LNCaP clone FGC (cell line): Measurements from ENCODE around the gene CD300LF.

ENCODE experiments used
- DNase-seq: peaks from one replicate; pipeline ENCODE4 v3.0.0-alpha.2; 2011; ENCODE audit warnings: low read depth
- H3K4me3 ChIP-seq: 2 replicates; pipeline ENCODE4 v1.5.1; 2011; ENCODE audit warnings: mild to moderate bottlenecking, low read depth, low read length, control low read depth
- TF ChIP-seq, protein P1 (sequence below): IDR thresholded peaks from 2 replicates; pipeline ENCODE4 v1.5.1; 2012; ENCODE audit warnings: mild to moderate bottlenecking; ENCODE audit not compliant: control insufficient read depth, insufficient read depth; ENCODE audit errors: extremely low read depth

CD300LF gene

GRCh38 chr17:74736513-74737298 is 24.0 kb upstream of the CD300LF start, which contains the start of gene RAB37:
TSS of gene RAB37 (plus strand) at chr17:74737256. CDS start at chr17:74737273, 17 bp downstream.
- H3K4me3 ChIP-seq: no peak within 1 kb of the TSS
- no peak for DNase-seq
- TF ChIP-seq, protein P1, sequence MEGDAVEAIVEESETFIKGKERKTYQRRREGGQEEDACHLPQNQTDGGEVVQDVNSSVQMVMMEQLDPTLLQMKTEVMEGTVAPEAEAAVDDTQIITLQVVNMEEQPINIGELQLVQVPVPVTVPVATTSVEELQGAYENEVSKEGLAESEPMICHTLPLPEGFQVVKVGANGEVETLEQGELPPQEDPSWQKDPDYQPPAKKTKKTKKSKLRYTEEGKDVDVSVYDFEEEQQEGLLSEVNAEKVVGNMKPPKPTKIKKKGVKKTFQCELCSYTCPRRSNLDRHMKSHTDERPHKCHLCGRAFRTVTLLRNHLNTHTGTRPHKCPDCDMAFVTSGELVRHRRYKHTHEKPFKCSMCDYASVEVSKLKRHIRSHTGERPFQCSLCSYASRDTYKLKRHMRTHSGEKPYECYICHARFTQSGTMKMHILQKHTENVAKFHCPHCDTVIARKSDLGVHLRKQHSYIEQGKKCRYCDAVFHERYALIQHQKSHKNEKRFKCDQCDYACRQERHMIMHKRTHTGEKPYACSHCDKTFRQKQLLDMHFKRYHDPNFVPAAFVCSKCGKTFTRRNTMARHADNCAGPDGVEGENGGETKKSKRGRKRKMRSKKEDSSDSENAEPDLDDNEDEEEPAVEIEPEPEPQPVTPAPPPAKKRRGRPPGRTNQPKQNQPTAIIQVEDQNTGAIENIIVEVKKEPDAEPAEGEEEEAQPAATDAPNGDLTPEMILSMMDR: peak; percentile 73

GRCh38 chr17:74734256-74734655 is 21.5 kb upstream of the CD300LF start:
- H3K4me3 ChIP-seq: no peak overlapping the region
- TF ChIP-seq, protein P1: no peak
- no peak for DNase-seq

DNA sequence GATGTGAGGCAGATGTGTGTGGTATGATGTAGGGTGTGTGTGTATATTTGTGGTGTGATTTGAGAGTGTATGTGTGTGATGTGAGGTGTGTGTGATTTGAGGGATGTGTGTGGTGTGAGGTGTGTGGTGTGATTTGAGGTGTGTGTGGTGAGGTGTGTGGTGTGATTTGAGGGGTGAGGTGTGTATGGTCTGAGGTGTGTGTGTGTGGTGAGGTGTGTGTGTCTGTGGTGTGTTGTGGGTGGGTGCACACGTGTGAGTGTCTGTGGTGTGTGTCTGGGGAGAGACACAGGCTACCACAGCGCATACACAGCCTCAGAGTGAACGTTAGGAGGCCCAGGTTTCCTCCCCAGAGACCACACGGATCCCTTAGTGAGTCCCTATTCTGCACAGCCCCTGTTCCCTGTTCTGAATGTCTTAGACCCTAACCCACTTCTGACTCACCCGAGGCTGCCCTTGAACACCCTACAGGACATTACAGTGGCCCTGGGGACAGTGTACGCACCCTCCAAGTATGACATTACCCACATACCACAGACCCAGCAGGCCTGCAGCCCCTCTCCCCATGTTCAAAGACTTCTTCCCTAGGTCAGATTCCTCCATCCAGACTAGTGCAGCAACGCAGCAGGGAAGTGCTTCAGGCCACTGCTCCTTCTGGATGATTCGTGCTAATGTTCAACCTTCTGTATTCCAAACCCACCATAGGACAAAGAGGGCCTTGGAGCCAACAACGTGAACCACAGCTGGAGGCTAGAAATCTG is 20.8 kb upstream of the CD300LF start:
- TF ChIP-seq, protein P1: no peak
- H3K4me3 ChIP-seq: no peak overlapping the region
- no peak for DNase-seq

GRCh38 chr17:74732042-74732867 is 19.5 kb upstream of the CD300LF start:
- no peak overlapping the region for H3K4me3 ChIP-seq
- TF ChIP-seq, protein P1: no peak
- DNase-seq: no peak

- no peak overlapping the region for H3K4me3 ChIP-seq
- DNase-seq: no peak
- TF ChIP-seq, protein P1: no peak
Measured at GRCh38 chr17:74731347-74731605, 18.6 kb upstream of the CD300LF start.

DNA sequence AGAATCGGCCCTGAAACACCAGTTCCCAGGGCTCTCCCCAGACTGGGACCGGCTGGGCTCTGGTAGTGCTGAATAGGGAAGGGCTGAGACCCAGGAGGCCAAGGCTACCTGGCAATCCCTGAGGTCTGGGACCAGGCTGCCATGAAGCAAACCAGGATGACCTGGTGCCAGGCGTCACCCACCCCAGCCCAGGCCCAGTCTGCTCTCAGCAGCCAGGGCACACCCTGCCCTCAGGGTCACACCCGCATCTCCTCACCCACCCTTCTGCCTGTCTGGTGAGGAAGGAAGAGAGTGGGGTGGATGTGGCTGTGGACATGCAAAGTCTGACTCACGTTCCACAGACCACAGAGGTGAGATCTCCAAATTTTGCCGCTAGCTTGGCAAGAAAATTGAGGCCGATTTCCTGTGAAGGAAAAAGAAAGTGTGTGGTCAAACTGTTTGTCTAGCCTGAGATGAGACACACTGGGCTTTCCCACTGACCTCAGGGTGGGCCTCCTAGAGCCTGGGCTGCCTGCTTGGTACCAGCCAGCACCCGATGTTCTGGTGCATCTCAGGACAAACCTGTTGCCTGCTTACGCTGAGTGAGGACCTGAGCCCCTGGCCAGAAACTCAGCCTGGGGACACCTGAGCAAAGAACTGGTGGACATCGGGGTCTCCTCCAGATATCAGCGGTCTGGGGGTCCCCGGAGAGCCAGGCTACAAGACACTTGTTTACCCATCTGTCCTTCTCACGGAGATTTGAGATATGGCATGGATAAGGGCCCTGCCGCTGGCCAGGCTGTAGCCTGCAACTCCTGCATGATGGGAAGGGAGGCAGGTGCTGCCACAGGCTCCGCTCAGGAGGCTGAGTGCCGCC is 18.0 kb upstream of the CD300LF start:
- DNase-seq: no peak
- no peak overlapping the region for H3K4me3 ChIP-seq
- TF ChIP-seq, protein P1: no peak
